ENCODE measurements around the gene SGPL1. TPM values are rescaled to one million over a fixed set of nuclear protein-coding genes. Genes with fewer than 3 reads are reported as not detected.

The SGPL1 gene
- total RNA-seq, 2 donors from 2014 or later = 21.8 to 23.9 TPM

GRCh38 chr10:70928140-70928539 is 112.4 kb downstream of the SGPL1 start:
- H3K27ac Mint-ChIP-seq = no peak overlapping the region

GRCh38 chr10:70930263-70931000 is 114.7 kb downstream of the SGPL1 start:
- no peak for ATAC-seq
- DNase-seq (ENCODE audit: low spot score in 2 of 2) = no peak
- Mint-ChIP-seq H3K9me3 (no peaks in the 10 kb centered on the region), H3K27ac (no peak overlapping the region), H3K36me3 (no peaks in the 10 kb centered on the region)

More at GRCh38 chr10:70928140-70928539, 112.4 kb downstream of the SGPL1 start:
- ATAC-seq = no peak
- H3K36me3 Mint-ChIP-seq = no peaks in the 10 kb centered on the region
- no peak for DNase-seq (ENCODE audit: low spot score in 2 of 2)
- H3K9me3 Mint-ChIP-seq = no peaks in the 10 kb centered on the region

Other genes with a start within 250 kb of the SGPL1 start
- gene PRF1, start 213.2 kb upstream of the SGPL1 start, total RNA-seq = 10 to 100 TPM; 30.9 to 35.7 TPM
- under 1 TPM; 0.11 to 0.16 TPM for gene ADAMTS14, start 143.4 kb upstream of the SGPL1 start, total RNA-seq
- not detected for gene TBATA, start 30.6 kb upstream of the SGPL1 start, total RNA-seq
- gene PCBD1, start 72.6 kb downstream of the SGPL1 start, total RNA-seq = 10 to 100 TPM; 22.3 to 52.5 TPM

All from activated naive CD4-positive, alpha-beta T cell treated with anti-CD3 and anti-CD28 coated beads, Interleukin-2, amount 50 U/mL, for 72 hours (primary cell).